Sigmoid colon (tissue), 7 donors: Measurements from ENCODE around the gene LRRC8D. TPM values are rescaled to one million over a fixed set of nuclear protein-coding genes. Genes with fewer than 3 reads are reported as not detected.
A peak's percentile ranks its signal among the peaks of the same experiment; 100 is the strongest.

ENCODE experiments used
- DNase-seq: peaks from one replicate; pipeline ENCODE4 v3.0.0-alpha.2; 2019
- H3K27ac ChIP-seq, 4 donors: fragments of 200-600 bp; sonication (generic); one replicate each; pipeline ENCODE4 v1.5.1; 2016 to 2019; ENCODE audit warnings: mild to moderate bottlenecking in 1 of 4
- H3K27me3 ChIP-seq, 3 donors: fragments of 200-600 bp; sonication (generic); one replicate each; pipeline ENCODE4 v1.5.1; 2019; ENCODE audit warnings: mild to moderate bottlenecking in 1 of 3
- H3K36me3 ChIP-seq, 4 donors: fragments of 200-600 bp; sonication (generic); one replicate each; pipeline ENCODE4 v1.5.1; 2016 to 2019
- H3K4me1 ChIP-seq, 4 donors: fragments of 200-600 bp; sonication (generic); one replicate each; pipeline ENCODE4 v1.5.1; 2017 to 2019
- H3K4me3 ChIP-seq, 4 donors: fragments of 200-600 bp; sonication (generic); one replicate each; pipeline ENCODE4 v1.5.1; 2017 to 2019; ENCODE audit warnings: mild to moderate bottlenecking in 2 of 4, moderate library complexity in 1 of 4
- H3K9me3 ChIP-seq, 4 donors: fragments of 200-600 bp in 3 of 4; sonication (generic) in 3 of 4; one replicate each; pipeline versions ENCODE4 v1.5.1 to v1.6.1; 2013 to 2019
- EP300 ChIP-seq, 4 donors: sonication (generic); formaldehyde crosslinking; IDR thresholded peaks; one replicate each; pipeline ENCODE4 v1.6.1; 2017; ENCODE audit warnings: antibody characterized with exemption in 4 of 4
- POLR2A ChIP-seq, 2 donors: fragments of 450-650 bp; IDR thresholded peaks; one replicate each; pipeline ENCODE4 v1.6.1; 2016; ENCODE audit warnings: antibody characterized with exemption in 2 of 2, mild to moderate bottlenecking in 2 of 2, moderate library complexity in 2 of 2
- POLR2AphosphoS5 ChIP-seq, 4 donors: sonication (generic); formaldehyde crosslinking; IDR thresholded peaks; one replicate each; pipeline ENCODE4 v1.6.1; 2017; ENCODE audit warnings: antibody characterized with exemption in 4 of 4
- WGBS, 2 donors: extraction: QIAGEN DNeasy Blood & Tissue Kit; methylation state at CpG; one replicate each; pipeline ENCODE4 v1.1.7; 2013; 5-methylcytosine and 5-hydroxymethylcytosine counted together
- intact Hi-C: fragments of 100-400 bp; cut with DNase I; formaldehyde crosslinking; loops from one replicate; pipeline ENCODE4 v1.15.1; 2023
- polyA plus RNA-seq, 3 donors: library from polyadenylated mRNA; stranded (reverse); fragments of 200-250 nt; gene quantifications; one replicate each; pipeline ENCODE4 v1.2.3, GENCODE V29; 2013
- total RNA-seq, 4 donors: library from RNA; depleted of rRNA; stranded (reverse); fragments of >200 nt; gene quantifications; one replicate each; pipeline ENCODE4 v1.1.0, GENCODE V29; 2016
- TF ChIP-seq, protein P1 (sequence below), 4 experiments: fragments of 450-650 bp in 3 of 4; fragments of 200-600 bp in 1 of 4; IDR thresholded peaks; one replicate each; pipeline ENCODE4 v1.5.1; 2016 to 2019; ENCODE audit warnings: antibody characterized with exemption in 4 of 4, mild to moderate bottlenecking in 3 of 4, moderate library complexity in 2 of 4
- donor health status: healthy with polysubstance abuse.
- donor health status: Bipolar disorder and iron deficiency.
- donor health status: healthy.

The LRRC8D gene
- total and polyA plus RNA-seq, 7 donors: 6.0 to 21.2 (median 9.3) TPM

- intact Hi-C loops: no loop called here
- 76 to 79% methylated on average over 7 of the region's 7 CpGs for WGBS, 2 donors
These were observed 20.1 kb upstream of the LRRC8D start for GRCh38 chr1:89800718-89801117.

GRCh38 chr1:89802051-89802450 is 18.8 kb upstream of the LRRC8D start:
- H3K36me3 ChIP-seq: no peaks in the 10 kb centered on the region
- H3K4me1 ChIP-seq: peaks cover 0 to 4% (median 0%) of the 10 kb centered on the region in 4 donors
- no peaks in the 10 kb centered on the region for H3K27me3 ChIP-seq
- no peaks in the 10 kb centered on the region for H3K9me3 ChIP-seq
- WGBS, 2 donors: 72 to 82% methylated on average over 2 of the region's 2 CpGs
- intact Hi-C loops: no loop called here
- H3K4me3 ChIP-seq: no peak overlapping the region
- no peak overlapping the region for H3K27ac ChIP-seq
- DNase-seq: no peak
- no peak for TF ChIP-seq EP300 (IDR thresholded peaks at IDR 0.05)
- TF ChIP-seq, protein P1, sequence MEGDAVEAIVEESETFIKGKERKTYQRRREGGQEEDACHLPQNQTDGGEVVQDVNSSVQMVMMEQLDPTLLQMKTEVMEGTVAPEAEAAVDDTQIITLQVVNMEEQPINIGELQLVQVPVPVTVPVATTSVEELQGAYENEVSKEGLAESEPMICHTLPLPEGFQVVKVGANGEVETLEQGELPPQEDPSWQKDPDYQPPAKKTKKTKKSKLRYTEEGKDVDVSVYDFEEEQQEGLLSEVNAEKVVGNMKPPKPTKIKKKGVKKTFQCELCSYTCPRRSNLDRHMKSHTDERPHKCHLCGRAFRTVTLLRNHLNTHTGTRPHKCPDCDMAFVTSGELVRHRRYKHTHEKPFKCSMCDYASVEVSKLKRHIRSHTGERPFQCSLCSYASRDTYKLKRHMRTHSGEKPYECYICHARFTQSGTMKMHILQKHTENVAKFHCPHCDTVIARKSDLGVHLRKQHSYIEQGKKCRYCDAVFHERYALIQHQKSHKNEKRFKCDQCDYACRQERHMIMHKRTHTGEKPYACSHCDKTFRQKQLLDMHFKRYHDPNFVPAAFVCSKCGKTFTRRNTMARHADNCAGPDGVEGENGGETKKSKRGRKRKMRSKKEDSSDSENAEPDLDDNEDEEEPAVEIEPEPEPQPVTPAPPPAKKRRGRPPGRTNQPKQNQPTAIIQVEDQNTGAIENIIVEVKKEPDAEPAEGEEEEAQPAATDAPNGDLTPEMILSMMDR (IDR thresholded peaks at IDR 0.05): no peak
- TF ChIP-seq POLR2A (IDR thresholded peaks at IDR 0.05): no peak
- TF ChIP-seq POLR2AphosphoS5 (IDR thresholded peaks at IDR 0.05): no peak

More at GRCh38 chr1:89800718-89801117, 20.1 kb upstream of the LRRC8D start:
- Histone ChIP-seq H3K4me3 (no peak overlapping the region), H3K4me1 (peaks cover 0 to 4% (median 0%) of the 10 kb centered on the region in 4 donors), H3K27ac (no peak overlapping the region), H3K9me3 (no peaks in the 10 kb centered on the region), H3K36me3 (no peaks in the 10 kb centered on the region), H3K27me3 (no peaks in the 10 kb centered on the region)
- TF ChIP-seq, protein P1 (IDR thresholded peaks at IDR 0.05): no peak
- TF ChIP-seq EP300 (IDR thresholded peaks at IDR 0.05) (no peak), POLR2A (IDR thresholded peaks at IDR 0.05) (no peak), POLR2AphosphoS5 (IDR thresholded peaks at IDR 0.05) (no peak)
- DNase-seq: no peak

DNA sequence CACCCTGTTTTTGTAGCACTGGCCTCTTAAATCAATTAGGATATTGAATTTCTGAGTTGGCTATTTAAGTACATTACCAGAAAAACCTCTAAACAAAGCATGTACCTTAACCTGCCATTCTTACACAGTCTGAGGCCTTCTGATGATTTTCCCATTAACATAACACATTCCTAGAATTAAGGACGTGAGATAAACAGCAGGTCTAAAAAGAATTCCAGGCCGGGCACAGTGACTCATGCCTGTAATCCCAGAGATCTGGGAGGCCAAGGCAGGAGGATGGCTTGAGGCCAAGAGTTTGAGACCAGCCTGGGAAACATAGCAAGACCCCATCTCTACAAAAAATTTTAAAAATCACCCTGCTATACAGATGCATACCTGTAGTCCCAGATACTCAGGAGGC is 18.0 kb upstream of the LRRC8D start:
- peaks cover 0 to 5% (median under 1%) of the 10 kb centered on the region in 4 donors for H3K4me1 ChIP-seq
- H3K9me3 ChIP-seq: no peaks in the 10 kb centered on the region
- 58 to 80% methylated on average over 2 of the region's 2 CpGs for WGBS, 2 donors
- no peaks in the 10 kb centered on the region for H3K36me3 ChIP-seq
- H3K27me3 ChIP-seq: no peaks in the 10 kb centered on the region
- TF ChIP-seq POLR2AphosphoS5 (IDR thresholded peaks at IDR 0.05): no peak
- no peak for TF ChIP-seq POLR2A (IDR thresholded peaks at IDR 0.05)
- no peak for TF ChIP-seq EP300 (IDR thresholded peaks at IDR 0.05)
- TF ChIP-seq, protein P1 (IDR thresholded peaks at IDR 0.05): no peak
- no peak overlapping the region for H3K27ac ChIP-seq
- no peak overlapping the region for H3K4me3 ChIP-seq
- intact Hi-C loops: no loop called here
- no peak for DNase-seq

DNA sequence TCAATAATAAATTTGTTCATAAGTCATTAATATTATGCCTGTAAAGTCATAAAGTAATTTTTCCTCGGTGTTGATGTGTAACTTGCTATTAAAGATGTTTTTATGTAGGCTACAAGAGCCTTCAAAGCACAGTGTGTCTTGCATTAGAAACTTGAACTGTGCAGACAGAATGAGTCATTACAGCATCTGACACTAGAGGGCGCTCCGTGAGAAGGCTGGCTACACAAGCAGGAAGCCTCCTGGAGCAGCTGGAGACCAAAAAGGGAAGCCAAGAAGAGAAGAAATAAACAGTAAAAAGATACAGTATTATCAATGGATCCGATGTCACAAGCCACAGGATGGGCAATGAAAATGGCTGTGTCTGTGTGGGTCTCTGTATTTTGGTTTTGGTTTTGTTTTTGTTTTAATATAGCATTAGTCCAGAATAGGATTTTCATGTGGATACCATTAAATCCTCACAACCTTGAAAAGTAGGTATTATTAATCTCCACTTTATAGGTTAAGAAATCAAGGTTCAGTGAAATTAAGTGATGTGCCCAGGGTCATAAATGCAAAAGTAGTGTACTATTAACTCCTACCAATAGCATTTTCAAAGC is 16.1 kb upstream of the LRRC8D start:
- no peaks in the 10 kb centered on the region for H3K9me3 ChIP-seq
- 0% methylated on average over 4 of the region's 4 CpGs for WGBS, 2 donors
- no peak overlapping the region for H3K27ac ChIP-seq
- H3K36me3 ChIP-seq: no peaks in the 10 kb centered on the region
- H3K4me3 ChIP-seq: no peak overlapping the region
- intact Hi-C loops: loop anchor here (2.0 to 5.0 kb wide), 2 partner anchors 38 to 182 kb away; no protein-coding TSS in a partner anchor
- DNase-seq: peak; percentile 92
- no peaks in the 10 kb centered on the region for H3K27me3 ChIP-seq
- peak in 1 of 4 donors; percentile 26 for TF ChIP-seq POLR2AphosphoS5 (IDR thresholded peaks at IDR 0.05)
- TF ChIP-seq EP300 (IDR thresholded peaks at IDR 0.05): no peak
- TF ChIP-seq POLR2A (IDR thresholded peaks at IDR 0.05): no peak
- TF ChIP-seq, protein P1 (IDR thresholded peaks at IDR 0.05): peak; percentile 83 to 91 (median 86)
- peaks cover 0 to 24% (median 17%) of the 10 kb centered on the region in 4 donors for H3K4me1 ChIP-seq
